HG03457 (cell line): ENCODE results near the gene INPP5J.
"Not testable (repeated sequence)": the region's sequence is repeated elsewhere in the genome, so short reads cannot be mapped to it uniquely, and the experiment has no call there.

Experiments used
- ATAC-seq: cut with Tn5 transposase; IDR thresholded peaks from one replicate; pipeline ENCODE4 v1.9.1; 2021; ENCODE audit warnings: moderate number of reproducible peaks; ENCODE audit not compliant: unreplicated experiment

The INPP5J gene

GRCh38 chr22:31086703-31087330 is 35.9 kb upstream of the INPP5J start:
- no peak for ATAC-seq

DNA sequence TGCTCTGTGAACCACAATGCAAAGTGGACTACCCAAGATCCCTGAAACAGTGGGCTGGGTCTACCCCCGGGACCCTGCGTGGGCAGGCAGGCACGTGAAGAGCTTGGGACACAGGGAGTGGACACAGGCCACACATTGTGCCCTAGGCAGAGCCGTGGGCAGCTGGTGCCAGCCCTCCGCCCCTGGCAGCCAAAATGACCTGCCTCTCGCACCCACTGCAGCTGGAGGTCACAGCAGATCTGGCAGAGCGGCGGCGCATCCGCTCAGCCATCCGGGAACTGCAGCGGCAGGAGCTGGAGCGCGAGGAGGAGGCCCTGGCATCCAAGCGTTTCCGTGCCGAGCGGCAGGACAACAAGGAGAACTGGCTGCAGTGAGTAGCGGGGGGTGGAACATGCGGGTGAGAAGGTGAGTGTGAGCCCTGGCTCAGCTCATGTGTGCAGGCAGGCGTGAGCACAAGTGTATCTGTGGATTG is 35.0 kb upstream of the INPP5J start:
- ATAC-seq = no peak

- no peak for ATAC-seq
These were observed 34.4 kb upstream of the INPP5J start for GRCh38 chr22:31088233-31088986.

DNA sequence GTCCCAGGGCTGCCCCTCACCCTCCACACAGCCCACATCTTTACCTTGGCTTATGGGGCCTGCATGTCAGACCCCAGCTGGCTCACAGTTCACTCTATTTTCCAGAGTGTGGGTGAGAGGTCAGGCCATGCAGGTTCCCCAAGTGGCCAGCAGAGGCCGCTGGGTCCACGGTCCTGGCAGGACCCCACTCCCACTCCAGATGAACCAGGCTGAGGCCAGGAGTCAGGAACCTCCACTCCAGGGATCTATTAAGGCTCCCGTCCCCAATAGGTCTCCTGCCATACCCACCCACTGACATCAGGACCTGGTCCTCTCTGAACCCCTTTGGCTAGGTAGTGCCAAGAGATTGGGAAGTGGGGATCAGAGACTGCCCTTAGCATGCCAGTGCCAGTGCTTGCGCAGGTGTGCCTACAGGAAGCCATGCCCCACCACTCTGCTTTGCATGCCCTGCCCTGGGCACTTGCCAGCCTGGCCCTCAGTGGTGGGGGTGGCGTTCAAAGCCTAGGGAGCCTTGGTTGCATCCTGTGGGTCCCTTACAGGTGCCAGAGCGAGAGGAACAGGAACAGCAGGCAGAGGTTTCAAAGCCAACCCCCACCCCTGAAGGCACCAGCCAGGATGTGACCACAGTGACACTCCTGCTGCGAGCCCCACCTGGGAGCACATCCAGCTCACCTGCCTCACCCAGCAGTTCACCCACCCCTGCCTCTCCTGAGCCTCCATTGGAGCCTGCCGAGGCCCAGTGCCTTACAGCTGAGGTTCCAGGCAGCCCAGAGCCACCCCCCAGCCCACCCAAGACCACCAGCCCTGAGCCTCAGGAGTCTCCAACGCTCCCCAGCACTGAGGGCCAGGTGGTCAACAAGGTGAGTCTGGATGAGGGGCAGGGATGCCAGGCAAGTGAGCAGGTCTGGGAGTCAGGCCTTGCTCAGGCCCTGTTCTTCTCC is 33.3 kb upstream of the INPP5J start:
- ATAC-seq = no peak

DNA sequence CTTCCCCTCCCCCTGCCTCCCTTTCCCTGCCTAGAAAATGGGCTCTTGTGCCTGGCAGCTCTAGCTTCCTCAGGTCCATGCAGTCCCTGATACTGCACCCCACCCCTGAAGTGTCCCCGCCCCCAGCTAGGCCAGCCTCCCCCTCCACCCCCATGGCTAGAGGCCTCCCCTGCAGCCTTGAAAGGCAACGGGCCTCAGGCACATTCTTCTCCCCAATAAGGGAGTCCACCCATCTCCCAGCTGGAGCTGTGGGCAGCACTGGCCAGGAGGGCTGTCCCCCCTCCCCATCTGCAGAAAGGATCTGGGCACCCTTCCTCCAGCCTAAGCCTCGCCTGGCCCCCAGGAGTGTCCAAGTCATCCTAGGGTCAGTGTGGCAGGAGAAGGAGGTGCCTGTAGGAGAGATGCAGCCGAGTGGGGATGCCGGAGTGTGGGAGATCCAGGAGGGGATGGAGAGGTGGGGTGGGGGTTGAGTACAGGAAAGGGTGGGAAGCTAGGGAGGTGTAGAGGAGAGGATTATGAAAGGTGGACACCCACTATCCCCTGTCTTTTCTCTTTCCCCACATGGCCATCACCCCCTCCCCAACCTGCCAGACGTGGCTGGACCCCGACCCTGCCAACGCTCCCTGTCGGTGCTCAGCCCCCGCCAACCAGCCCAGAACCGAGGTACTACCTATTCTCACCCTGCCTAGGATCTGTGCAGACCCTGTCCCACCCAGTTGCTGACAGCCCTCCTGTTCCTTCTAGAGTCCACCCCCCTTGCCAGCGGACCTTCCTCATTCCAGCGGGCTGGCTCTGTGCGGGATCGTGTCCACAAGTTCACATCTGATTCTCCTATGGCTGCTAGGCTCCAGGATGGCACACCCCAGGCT is 32.3 kb upstream of the INPP5J start:
- ATAC-seq = no peak

DNA sequence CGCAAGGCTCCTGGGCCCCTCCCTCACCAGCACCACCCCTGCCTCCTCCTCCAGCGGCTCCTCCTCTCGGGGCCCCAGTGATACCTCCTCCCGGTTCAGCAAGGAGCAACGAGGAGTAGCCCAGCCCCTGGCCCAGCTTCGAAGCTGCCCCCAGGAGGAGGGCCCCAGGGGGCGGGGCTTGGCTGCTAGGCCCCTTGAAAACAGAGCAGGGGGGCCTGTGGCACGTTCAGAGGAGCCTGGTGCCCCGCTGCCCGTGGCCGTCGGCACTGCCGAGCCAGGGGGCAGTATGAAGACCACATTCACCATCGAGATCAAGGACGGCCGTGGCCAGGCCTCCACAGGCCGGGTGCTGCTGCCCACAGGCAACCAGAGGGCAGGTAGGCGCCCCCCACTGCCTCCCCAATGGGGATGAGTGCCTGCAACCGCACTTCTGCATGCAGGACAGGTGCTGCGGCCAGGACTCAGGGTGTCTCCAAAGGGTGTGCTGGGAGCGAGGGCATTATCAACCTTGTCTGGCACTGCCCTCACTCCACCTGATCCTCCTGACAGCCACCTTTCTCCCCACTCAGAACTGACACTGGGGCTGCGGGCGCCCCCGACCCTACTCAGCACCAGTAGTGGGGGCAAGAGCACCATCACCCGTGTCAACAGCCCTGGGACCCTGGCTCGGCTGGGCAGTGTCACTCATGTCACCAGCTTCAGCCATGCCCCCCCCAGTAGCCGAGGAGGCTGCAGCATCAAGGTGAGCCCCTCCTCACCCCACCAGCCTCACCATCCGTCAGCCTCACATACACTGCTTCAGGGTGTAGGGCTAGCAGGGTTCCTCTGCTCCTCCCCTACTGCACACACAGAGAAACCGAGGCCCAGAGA is 31.4 kb upstream of the INPP5J start:
- ATAC-seq = no peak

DNA sequence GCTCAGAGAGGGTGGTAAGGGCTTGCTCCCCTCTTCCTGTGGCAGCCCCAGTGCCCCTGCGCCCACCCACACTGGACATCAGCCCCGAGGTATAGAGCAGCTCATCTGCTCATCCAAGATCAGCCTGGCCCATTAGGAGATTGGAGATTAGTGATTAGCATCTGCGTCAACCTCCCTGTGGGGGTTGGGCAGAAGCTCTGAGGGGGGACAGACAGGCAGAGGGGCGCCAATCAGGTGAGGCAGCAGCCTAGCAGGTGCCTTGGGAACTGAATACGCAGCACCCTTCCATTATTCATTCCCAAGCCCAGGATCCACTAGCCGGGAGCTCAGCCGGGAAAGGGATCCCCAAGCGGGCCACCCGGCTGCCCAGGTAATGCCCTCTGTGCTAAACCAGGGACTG is 30.6 kb upstream of the INPP5J start:
- ATAC-seq = no peak

- no peak for ATAC-seq
These were observed 29.5 kb upstream of the INPP5J start for GRCh38 chr22:31093086-31093850.

GRCh38 chr22:31094021-31094551 is 28.7 kb upstream of the INPP5J start:
- no peak for ATAC-seq

DNA sequence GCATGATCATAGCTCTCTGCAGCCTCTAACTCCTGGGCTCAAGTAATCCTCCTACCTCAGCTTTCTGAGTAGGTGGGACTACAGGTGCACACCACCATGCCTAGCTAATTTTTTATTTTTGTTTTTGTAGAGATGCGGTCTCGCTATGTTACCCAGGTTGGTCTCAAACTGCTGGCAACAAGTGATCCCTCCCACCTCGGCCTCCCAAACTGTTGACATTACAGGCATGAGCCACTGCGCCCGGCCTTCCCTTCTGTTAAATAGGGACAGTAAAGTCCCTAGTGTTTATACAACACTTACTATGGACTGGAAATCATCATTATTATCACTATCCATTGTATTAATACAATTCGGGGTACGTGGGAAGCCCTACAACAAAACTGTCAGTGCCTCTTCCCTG is 28.0 kb upstream of the INPP5J start:
- ATAC-seq = no peak

- no peak for ATAC-seq
These were observed 27.0 kb upstream of the INPP5J start for GRCh38 chr22:31095637-31096249.

DNA sequence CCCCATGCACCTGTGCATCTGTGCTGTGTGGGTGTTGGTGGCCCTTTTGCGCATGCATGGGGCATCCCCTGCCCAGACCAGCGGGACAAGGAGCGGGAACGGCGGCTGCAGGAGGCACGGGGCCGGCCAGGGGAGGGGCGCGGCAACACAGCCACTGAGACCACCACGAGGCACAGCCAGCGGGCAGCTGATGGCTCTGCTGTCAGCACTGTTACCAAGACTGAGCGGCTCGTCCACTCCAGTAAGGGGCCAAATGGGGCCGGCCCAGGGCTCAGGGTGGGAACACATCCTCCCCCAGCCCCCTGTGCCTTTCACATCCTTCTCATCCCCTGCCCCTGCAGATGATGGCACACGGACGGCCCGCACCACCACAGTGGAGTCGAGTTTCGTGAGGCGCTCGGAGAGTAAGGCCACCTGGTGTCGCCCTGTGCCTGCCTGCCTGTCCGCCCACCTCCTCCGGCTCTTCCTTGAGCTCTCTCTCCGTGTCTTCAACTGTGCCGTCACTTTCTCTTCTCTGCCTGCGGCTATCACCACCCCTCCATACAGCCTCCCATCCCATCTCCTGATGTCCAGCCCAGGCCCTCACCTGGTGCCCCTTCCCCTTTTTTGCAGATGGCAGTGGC is 26.0 kb upstream of the INPP5J start:
- ATAC-seq = no peak

DNA sequence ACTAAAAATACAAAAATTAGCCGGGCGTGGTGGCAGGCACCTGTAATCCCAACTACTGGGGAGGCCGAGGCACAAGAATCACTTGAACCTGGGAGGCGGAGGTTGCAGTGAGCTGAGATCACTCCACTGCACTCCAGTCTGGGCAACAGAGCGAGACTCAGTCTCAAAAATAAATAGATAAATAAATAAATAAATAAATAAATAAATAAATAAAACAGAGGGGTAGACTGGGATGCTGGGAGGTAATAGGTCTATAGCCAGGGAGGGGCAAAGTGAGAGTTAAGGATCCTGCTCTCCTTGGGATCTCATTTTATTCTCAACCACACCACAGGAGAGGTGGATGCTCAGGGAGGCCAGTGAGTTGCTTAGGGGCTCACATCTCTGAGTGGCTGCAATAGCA is 25.2 kb upstream of the INPP5J start:
- ATAC-seq = not testable (repeated sequence)

- no peak for ATAC-seq
These were observed 24.7 kb upstream of the INPP5J start for GRCh38 chr22:31097941-31098631.

GRCh38 chr22:31098632-31099110 is 24.1 kb upstream of the INPP5J start:
- no peak for ATAC-seq

DNA sequence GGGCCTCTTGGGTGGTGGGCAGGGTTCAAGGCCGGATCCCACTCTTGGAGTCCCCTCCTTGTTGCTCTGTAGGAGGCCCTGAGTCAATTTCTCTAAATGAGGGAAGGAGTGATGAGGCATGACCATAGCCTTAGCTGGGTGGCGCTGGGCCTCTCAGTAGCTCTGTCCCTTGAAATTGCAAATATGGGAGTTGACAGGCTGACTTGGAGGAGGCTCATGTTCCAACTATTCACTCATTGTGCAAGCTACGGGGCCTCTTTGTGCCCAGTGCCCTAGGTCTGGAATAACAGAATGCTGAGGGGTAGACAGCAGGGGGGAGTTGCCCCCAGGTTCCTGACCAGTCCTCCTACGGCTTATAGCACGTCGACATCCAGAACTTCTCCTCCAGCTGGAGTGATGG is 23.4 kb upstream of the INPP5J start:
- no peak for ATAC-seq
